ENCODE results near the gene CSNK1A1L.
"Not testable (repeated sequence)": the region's sequence is repeated elsewhere in the genome, so short reads cannot be mapped to it uniquely, and the experiment has no call there.

Gene CSNK1A1L

GRCh38 chr13:37058910-37059847, 46.3 kb downstream of the CSNK1A1L start, which contains the start of gene SUPT20H:
Gene SUPT20H (minus strand): TSS chr13:37059688. CDS start chr13:37051490, 8,198 bp downstream.
- no peaks in the 10 kb centered on the region for H3K9me3 Mint-ChIP-seq
- peaks cover 41% of the 10 kb centered on the region for H3K4me1 Mint-ChIP-seq
- H3K4me3 Mint-ChIP-seq, result peak within 1 kb of the TSS; percentile 91
- no peaks in the 10 kb centered on the region for H3K27me3 Mint-ChIP-seq
- DNase-seq (peak; percentile 96), ATAC-seq (peak; percentile 99)
- H3K36me3 Mint-ChIP-seq (ENCODE audit: low read depth), result peaks cover 23% of the 10 kb centered on the region
- peak within 1 kb of the TSS; percentile 96 for H3K27ac Mint-ChIP-seq

DNA sequence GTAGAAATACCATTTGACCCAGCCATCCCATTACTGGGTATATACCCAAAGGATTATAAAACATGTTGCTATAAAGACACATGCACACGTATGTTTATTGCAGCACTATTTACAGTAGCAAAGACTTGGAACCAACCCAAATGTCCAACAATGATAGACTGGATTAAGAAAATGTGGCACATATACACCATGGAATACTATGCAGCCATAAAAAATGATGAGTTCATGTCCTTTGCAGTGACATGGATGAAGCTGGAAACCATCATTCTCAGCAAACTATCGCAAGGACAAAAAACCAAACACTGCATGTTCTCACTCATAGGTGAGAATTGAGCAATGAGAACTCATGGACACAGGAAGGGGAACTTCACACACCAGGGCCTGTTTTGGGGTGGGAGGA, 49.2 kb downstream of the CSNK1A1L start:
- Mint-ChIP-seq H3K4me1 (peaks cover 65% of the 10 kb centered on the region), H3K36me3 (ENCODE audit: low read depth) (peaks cover 42% of the 10 kb centered on the region)
- H3K9me3 Mint-ChIP-seq, DNase-seq, H3K27ac Mint-ChIP-seq, ATAC-seq, H3K4me3 Mint-ChIP-seq, H3K27me3 Mint-ChIP-seq: not testable (repeated sequence)

Data from activated naive CD8-positive, alpha-beta T cell treated with anti-CD3 and anti-CD28 coated beads, Interleukin-2, amount 50 U/mL, for 24 hours (primary cell).